Panc1 (cell line): ENCODE results near the gene ALDH16A1. TPM values are rescaled to one million over a fixed set of nuclear protein-coding genes. Genes with fewer than 3 reads are reported as not detected.
A peak's percentile ranks its signal among the peaks of the same experiment; 100 is the strongest.

Experiments used
- ATAC-seq: fragments of 200-7000 bp; cut with Tn5 transposase; 2 replicates; pipeline ENCODE4 v1.9.1; 2020; ENCODE audit warnings: mild to moderate bottlenecking, moderate library complexity
- BruUV-seq: library from RNA; stranded (reverse); fragments of 400-500 nt; replicated peaks from 2 replicates; lab custom pipeline; 2021; lab: Mats Ljungman, UMichigan
- CTCF ChIA-PET: fragments of 300-600 bp; sonication (Branson Sonifier 250); formaldehyde crosslinking; loops from one replicate; lab custom pipeline; 2022; ENCODE audit warnings: antibody characterized with exemption; lab: Charles Lee
- POLR2A ChIA-PET: fragments of 300-600 bp; sonication (Branson Sonifier 250); formaldehyde crosslinking; loops from one replicate; lab custom pipeline; 2022; ENCODE audit warnings: antibody characterized with exemption; lab: Charles Lee
- DNase-seq: peaks from one replicate; pipeline ENCODE4 v3.0.0-alpha.2; 2010; ENCODE audit warnings: low read depth, low spot score
- H3K27ac ChIP-seq: 2 replicates; pipeline ENCODE4 v1.5.1; 2011; ENCODE audit warnings: mild to moderate bottlenecking, low read length, inconsistent platforms
- H3K27me3 ChIP-seq: fragments of 200-500 bp; sonication (Bioruptor generic); 2 replicates; pipeline ENCODE4 v1.6.0; 2014; ENCODE audit warnings: low read length, inconsistent platforms; ENCODE audit not compliant: control insufficient read depth, insufficient read depth
- H3K36me3 ChIP-seq: fragments of 200-500 bp; sonication (Bioruptor generic); 2 replicates; pipeline ENCODE4 v1.5.1; 2014; ENCODE audit warnings: inconsistent platforms, mild to moderate bottlenecking, low read length, moderate library complexity; ENCODE audit not compliant: control insufficient read depth, insufficient read depth
- H3K4me1 ChIP-seq: 2 replicates; pipeline ENCODE4 v1.5.1; 2011; ENCODE audit warnings: inconsistent platforms, mild to moderate bottlenecking, low read length, moderate library complexity; ENCODE audit not compliant: control insufficient read depth, insufficient read depth
- H3K4me3 ChIP-seq, 2 experiments: 2 replicates each; pipeline ENCODE4 v1.5.1; 2011 to 2012; ENCODE audit warnings: low read depth in 2 of 2, low read length in 2 of 2, mild to moderate bottlenecking in 2 of 2, inconsistent platforms in 1 of 2, moderate library complexity in 1 of 2
- H3K9me3 ChIP-seq: fragments of 200-500 bp; sonication (Bioruptor generic); 2 replicates; pipeline ENCODE4 v1.5.1; 2014; ENCODE audit warnings: low read depth, mild to moderate bottlenecking, inconsistent platforms, low read length, moderate library complexity; ENCODE audit not compliant: control insufficient read depth, insufficient read depth
- CTCF ChIP-seq: fragments of 450-650 bp; IDR thresholded peaks from 2 replicates; pipeline ENCODE4 v1.5.1; 2017; ENCODE audit warnings: mild to moderate bottlenecking
- POLR2AphosphoS5 ChIP-seq: IDR thresholded peaks from 2 replicates; pipeline ENCODE4 v1.6.1; 2012; ENCODE audit warnings: mild to moderate bottlenecking, low read depth, low read length, moderate library complexity
- REST ChIP-seq, 2 experiments: IDR thresholded peaks; 2 replicates each; pipeline ENCODE4 v1.6.1; 2011 to 2012; ENCODE audit warnings: low read depth in 2 of 2, control low read depth in 1 of 2, low read length in 1 of 2, mild to moderate bottlenecking in 1 of 2, moderate library complexity in 1 of 2; ENCODE audit not compliant: insufficient read depth in 1 of 2
- SIN3A ChIP-seq: IDR thresholded peaks from 2 replicates; pipeline ENCODE4 v1.6.1; 2012; ENCODE audit warnings: low read depth, mild to moderate bottlenecking, low read length, moderate library complexity, borderline replicate concordance; ENCODE audit not compliant: insufficient read depth
- TCF7L2 ChIP-seq: IDR thresholded peaks from 2 replicates; pipeline ENCODE4 v1.6.1; 2011; ENCODE audit warnings: mild to moderate bottlenecking, low read depth, low read length, inconsistent platforms
- in situ Hi-C: cut with HindIII; loops from 2 replicates; pipeline ENCODE4 v1.10.0; 2016; ENCODE audit warnings: low sequenced_read_pairs, low pct_unique_long_range_greater_than_20kb
- intact Hi-C: fragments of 100-400 bp; cut with micrococcal nuclease; formaldehyde crosslinking; loops from one replicate; pipeline ENCODE4 v1.10.0; 2022; ENCODE audit not compliant: unreplicated experiment
- total RNA-seq: library from RNA; stranded (reverse); gene quantifications from one replicate; pipeline ENCODE4 v1.2.1, GENCODE V29; 2021; ENCODE audit not compliant: unreplicated experiment

The ALDH16A1 gene
- total RNA-seq, 1 experiment from 2014 or later, result 19.6 TPM

- in situ Hi-C loops (no loop called here), intact Hi-C loops (no loop called here)
- DNase-seq (no peak), ATAC-seq (no peak)
- TF ChIP-seq TCF7L2 (no peak), SIN3A (no peak), CTCF (no peak), POLR2AphosphoS5 (no peak), REST (IDR thresholded peaks at IDR 0.05; ENCODE audit: insufficient read depth in 1 of 2, low read depth in 2 of 2, low read length in 1 of 2) (no peak)
- Histone ChIP-seq H3K27ac (no peak within 1 kb of the TSS), H3K4me3 (peak within 1 kb of the TSS; percentile 20 to 35), H3K4me1 (peaks cover 3% of the 10 kb centered on the region; the same call in 1 of the 2 replicates), H3K36me3 (no peaks in the 10 kb centered on the region), H3K9me3 (no peaks in the 10 kb centered on the region), H3K27me3 (peaks cover 10% of the 10 kb centered on the region)
- no TSS peak for BruUV-seq
- POLR2A ChIA-PET, result no interaction called here
- CTCF ChIA-PET, result no interaction called here
Measured at GRCh38 chr19:49423071-49423984, 29.7 kb upstream of the ALDH16A1 start, which contains the start of gene PTH2. PTH2 (minus strand) TSS chr19:49423441; CDS start chr19:49423339, 102 bp downstream.

GRCh38 chr19:49423985-49424303, 29.1 kb upstream of the ALDH16A1 start:
- intact Hi-C loops, result no loop called here
- Histone ChIP-seq H3K9me3 (no peaks in the 10 kb centered on the region), H3K4me1 (peaks cover 3% of the 10 kb centered on the region; the same call in 1 of the 2 replicates), H3K27me3 (peaks cover 10% of the 10 kb centered on the region), H3K4me3 (no peak overlapping the region), H3K27ac (no peak overlapping the region), H3K36me3 (no peaks in the 10 kb centered on the region)
- ChIA-PET POLR2A (no interaction called here), CTCF (no interaction called here)
- no peak for ATAC-seq
- no peak for DNase-seq
- BruUV-seq, result no TSS peak
- in situ Hi-C loops, result no loop called here
- no peak for TF ChIP-seq TCF7L2
- no peak for TF ChIP-seq POLR2AphosphoS5
- no peak for TF ChIP-seq SIN3A
- no peak for TF ChIP-seq CTCF
- no peak for TF ChIP-seq REST (IDR thresholded peaks at IDR 0.05; ENCODE audit: insufficient read depth in 1 of 2, low read depth in 2 of 2, low read length in 1 of 2)
